Cardiac muscle cell (in vitro differentiated cells and primary cell): Measurements from ENCODE around the gene RALGAPA1. TPM values are rescaled to one million over a fixed set of nuclear protein-coding genes. Genes with fewer than 3 reads are reported as not detected.

Experiments used
- DNase-seq, 2 donors: peaks; one replicate each; pipeline versions ENCODE4 v3.0.0 to v3.0.0-alpha.2; 2010 to 2017; ENCODE audit warnings: low read depth in 1 of 2, low spot score in 1 of 2
- H3K27ac ChIP-seq: fragments of 200-600 bp; sonication (generic); 2 replicates; pipeline ENCODE4 v1.5.1; 2016
- H3K27me3 ChIP-seq: fragments of 200-600 bp; sonication (generic); 2 replicates; pipeline ENCODE4 v1.6.0; 2016; ENCODE audit warnings: control low read depth
- H3K36me3 ChIP-seq: fragments of 200-600 bp; sonication (generic); 2 replicates; pipeline ENCODE4 v1.5.1; 2016; ENCODE audit warnings: control low read depth
- H3K4me1 ChIP-seq: fragments of 200-600 bp; sonication (generic); 2 replicates; pipeline ENCODE4 v1.8.1; 2017; ENCODE audit warnings: low read depth, mild to moderate bottlenecking, mixed run types
- H3K4me3 ChIP-seq: fragments of 200-600 bp; sonication (generic); 2 replicates; pipeline ENCODE4 v1.5.1; 2016; ENCODE audit warnings: mild to moderate bottlenecking
- H3K9me3 ChIP-seq: fragments of 200-600 bp; sonication (generic); 2 replicates; pipeline ENCODE4 v1.5.1; 2017; ENCODE audit warnings: low read depth, mild to moderate bottlenecking, control low read depth
- CTCF ChIP-seq: IDR thresholded peaks from 2 replicates; pipeline ENCODE4 v1.5.1; 2012; ENCODE audit warnings: low read depth, mild to moderate bottlenecking, low read length
- polyA plus RNA-seq: library from polyadenylated mRNA; unstranded; fragments of >200 nt; fragmentation: Nextera tagmentation; extraction: Ambion mirVana; gene quantifications from 2 replicates; pipeline ENCODE4 v1.2.1, GENCODE V29; 2016
- total RNA-seq: library from RNA; depleted of rRNA; stranded (reverse); fragments of >200 nt; gene quantifications from 2 replicates; pipeline ENCODE4 v1.2.3, GENCODE V29; 2016

Gene RALGAPA1
- total and polyA plus RNA-seq, 2 experiments from 2014 or later: 28.1 to 31.5 TPM

GRCh38 chr14:35531960-35532747, 276.9 kb downstream of the RALGAPA1 start:
- Histone ChIP-seq H3K27me3 (peaks cover 97% of the 10 kb centered on the region), H3K4me3 (no peak overlapping the region), H3K27ac (no peak overlapping the region), H3K9me3 (no peaks in the 10 kb centered on the region), H3K4me1 (peaks cover 10% of the 10 kb centered on the region), H3K36me3 (no peaks in the 10 kb centered on the region)
- TF ChIP-seq CTCF: no peak
- DNase-seq: no peak

DNA sequence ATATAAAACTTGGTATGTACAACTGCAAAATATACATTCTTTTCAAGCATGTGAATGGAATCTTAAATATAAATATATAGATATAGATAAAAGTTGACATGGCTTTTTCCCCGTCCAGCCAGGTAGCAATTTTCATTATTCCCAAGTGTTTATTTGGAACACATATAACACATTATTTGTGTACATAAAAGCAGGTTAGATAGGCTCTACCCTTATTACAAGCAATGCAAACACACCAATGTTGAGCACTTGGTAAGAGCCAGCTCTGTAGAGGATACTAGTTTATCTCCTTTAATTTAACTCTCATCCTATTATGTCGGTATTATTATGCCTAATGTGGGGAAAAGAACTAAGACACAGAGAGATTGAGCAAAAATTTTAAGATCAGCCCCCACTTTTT, 282.1 kb downstream of the RALGAPA1 start:
- no peak overlapping the region for H3K27ac ChIP-seq
- DNase-seq: no peak
- H3K9me3 ChIP-seq: no peaks in the 10 kb centered on the region
- no peaks in the 10 kb centered on the region for H3K4me1 ChIP-seq
- H3K27me3 ChIP-seq: peaks cover 45% of the 10 kb centered on the region
- H3K4me3 ChIP-seq: no peak overlapping the region
- H3K36me3 ChIP-seq: no peaks in the 10 kb centered on the region
- no peak for TF ChIP-seq CTCF

- no peak for TF ChIP-seq CTCF
- H3K4me3 ChIP-seq: no peak overlapping the region
Measured at GRCh38 chr14:35525695-35526094, 283.4 kb downstream of the RALGAPA1 start.

DNA sequence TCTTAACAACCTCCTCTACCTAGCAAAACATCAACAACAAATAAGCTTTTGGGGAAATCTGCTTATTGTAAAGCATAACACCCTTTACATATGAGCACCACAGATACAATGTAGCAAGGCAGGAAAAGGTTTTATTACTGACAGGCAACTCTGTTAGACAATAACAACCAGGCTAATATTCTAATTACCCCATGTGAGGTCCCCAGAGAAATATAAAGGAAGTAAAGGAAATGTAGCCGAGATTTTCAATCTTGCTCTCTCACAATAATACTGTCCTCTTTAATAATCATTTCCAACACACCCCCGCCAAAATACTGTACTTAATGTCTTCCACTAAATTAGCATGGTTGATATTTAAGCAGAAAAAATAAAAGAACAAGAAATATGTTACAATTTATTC, 289.1 kb downstream of the RALGAPA1 start:
- no peak for TF ChIP-seq CTCF
- H3K4me1 ChIP-seq: no peaks in the 10 kb centered on the region
- no peak for DNase-seq
- no peak overlapping the region for H3K4me3 ChIP-seq
- H3K9me3 ChIP-seq: no peaks in the 10 kb centered on the region
- H3K27me3 ChIP-seq: no peaks in the 10 kb centered on the region
- H3K36me3 ChIP-seq: no peaks in the 10 kb centered on the region
- no peak overlapping the region for H3K27ac ChIP-seq

More at GRCh38 chr14:35525695-35526094, 283.4 kb downstream of the RALGAPA1 start:
- no peak for DNase-seq
- no peaks in the 10 kb centered on the region for H3K36me3 ChIP-seq
- no peak overlapping the region for H3K27ac ChIP-seq
- H3K9me3 ChIP-seq: no peaks in the 10 kb centered on the region
- H3K27me3 ChIP-seq: peaks cover 32% of the 10 kb centered on the region
- H3K4me1 ChIP-seq: no peaks in the 10 kb centered on the region

- Histone ChIP-seq H3K27me3 (no peaks in the 10 kb centered on the region), H3K4me1 (no peaks in the 10 kb centered on the region), H3K27ac (no peak overlapping the region), H3K36me3 (no peaks in the 10 kb centered on the region), H3K9me3 (no peaks in the 10 kb centered on the region), H3K4me3 (no peak overlapping the region)
- no peak for DNase-seq
- no peak for TF ChIP-seq CTCF
Measured at GRCh38 chr14:35515916-35516315, 293.2 kb downstream of the RALGAPA1 start.
